GM18907 (cell line): ENCODE results near the gene PHEX.

Experiments used
- ATAC-seq: cut with Tn5 transposase; IDR thresholded peaks from one replicate; pipeline ENCODE4 v1.9.1; 2021; ENCODE audit warnings: mild to moderate bottlenecking, moderate library complexity; ENCODE audit not compliant: unreplicated experiment

PHEX gene

DNA sequence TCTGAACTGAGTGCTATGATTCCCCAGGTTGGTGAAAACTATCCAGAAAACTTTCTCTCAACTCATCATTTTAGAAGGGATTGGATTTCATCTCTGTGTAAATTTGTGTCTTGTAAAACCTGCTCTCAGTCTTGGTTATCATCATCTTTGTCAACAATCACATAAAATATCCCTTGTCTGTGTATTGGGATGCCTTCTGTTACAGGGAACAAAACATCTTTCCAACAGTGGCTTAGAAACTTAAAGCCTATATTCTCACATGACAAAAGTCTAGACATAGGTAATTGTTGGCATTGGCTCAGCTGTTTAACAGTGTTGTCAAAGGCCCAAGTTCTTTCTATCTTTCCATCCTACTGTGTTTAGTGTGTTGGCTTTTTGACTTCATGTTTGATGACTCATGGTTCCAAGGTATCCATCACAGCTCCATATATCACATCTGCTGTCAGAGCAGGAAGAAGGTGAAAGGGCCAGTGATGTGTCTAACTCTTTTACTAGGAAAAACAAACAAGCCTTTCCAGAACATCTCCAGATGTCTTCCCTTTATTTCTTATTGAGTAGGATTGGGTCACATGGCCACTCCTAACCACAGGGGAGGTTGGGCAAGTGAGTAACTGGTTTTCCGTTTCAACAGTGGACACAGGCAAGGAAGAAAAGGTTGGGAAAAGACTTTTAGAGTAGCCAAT is 65.0 kb downstream of the PHEX start:
- no peak for ATAC-seq

DNA sequence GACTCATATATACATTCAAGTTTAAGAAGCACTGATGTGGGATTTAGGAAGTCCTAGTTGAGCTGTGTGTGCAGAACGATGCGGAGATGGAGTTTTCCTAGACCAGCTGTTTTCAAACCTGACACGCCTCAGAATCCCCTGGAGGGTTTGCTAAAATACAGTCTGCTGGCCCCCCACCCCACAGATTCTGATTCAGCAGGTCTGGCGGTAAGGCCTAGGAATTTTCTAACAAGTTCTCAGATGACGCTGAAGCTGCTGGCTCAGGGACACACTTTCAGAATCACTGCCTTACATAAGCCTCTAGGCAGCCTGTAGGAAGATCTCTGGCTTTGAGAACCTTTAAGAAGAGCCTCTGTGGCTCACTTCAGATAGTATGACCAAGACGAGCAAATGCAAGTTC is 73.1 kb downstream of the PHEX start:
- no peak for ATAC-seq

- ATAC-seq: no peak
These were observed 73.8 kb downstream of the PHEX start for GRCh38 chrX:22105971-22106370.

DNA sequence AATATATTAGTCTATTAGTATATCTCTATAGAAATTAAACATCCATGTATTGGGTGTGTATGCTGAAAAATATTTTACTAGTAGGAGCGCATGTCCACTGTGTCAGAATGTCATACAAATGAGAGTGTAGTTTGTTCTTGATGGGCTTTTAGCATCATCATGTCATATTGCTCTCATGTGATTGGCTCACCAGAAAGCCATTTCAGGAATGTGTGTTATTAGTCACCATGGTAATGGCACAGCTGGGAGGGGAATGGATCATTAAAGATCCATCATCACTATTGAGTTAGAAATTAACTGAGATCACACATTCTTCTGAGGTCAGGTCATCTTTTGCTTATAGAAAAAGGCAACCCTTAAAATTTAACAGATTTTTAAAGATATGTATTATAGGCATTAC is 77.3 kb downstream of the PHEX start:
- no peak for ATAC-seq

- no peak for ATAC-seq
These were observed 78.8 kb downstream of the PHEX start for GRCh38 chrX:22110729-22111494.

DNA sequence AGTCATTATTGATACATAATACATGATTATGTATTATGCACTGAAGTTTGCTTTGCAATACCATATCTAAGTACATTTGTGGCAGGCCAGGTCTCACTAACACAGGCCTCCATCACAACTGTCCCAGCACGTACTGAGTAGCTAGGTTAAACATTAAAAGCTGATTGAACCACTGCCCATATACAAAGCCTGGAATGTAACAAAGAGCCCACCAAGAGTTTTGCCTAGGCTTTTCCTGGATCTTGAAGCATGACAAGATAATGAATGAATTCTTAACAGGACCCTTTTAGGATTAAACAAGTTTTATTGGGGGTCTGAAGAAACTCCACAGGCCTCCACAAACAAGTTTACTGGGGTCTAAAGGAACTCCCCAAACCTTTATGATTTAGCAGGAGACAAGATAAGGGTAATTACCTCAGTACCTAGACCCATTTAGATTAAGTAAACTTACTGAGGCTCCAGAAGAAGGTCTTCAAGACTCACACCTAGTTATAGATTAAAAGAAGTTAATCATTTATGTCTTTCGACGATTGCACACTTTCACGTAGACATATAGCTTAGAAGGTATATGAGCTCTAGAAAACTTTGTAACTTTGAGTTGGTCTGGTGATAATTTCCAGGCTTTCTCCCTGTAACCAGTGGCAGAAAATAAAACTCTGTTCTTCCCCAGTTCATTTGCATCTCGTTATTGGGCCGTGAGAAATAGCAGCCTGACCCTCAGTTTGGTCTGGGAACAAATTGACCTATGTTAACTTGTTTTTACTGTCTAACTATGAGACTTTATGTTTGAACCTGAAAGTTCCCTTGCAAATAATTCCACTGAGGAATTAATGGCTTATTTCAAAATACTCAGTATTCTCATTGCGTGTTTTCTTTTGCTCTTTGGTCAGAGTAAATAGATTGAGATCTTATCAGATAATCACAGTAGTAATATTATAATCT is 84.8 kb downstream of the PHEX start:
- no peak for ATAC-seq

- ATAC-seq: no peak
These were observed 85.5 kb downstream of the PHEX start for GRCh38 chrX:22117633-22118032.

GRCh38 chrX:22118161-22118830 is 86.2 kb downstream of the PHEX start:
- ATAC-seq: no peak

GRCh38 chrX:22121161-22121560 is 89.0 kb downstream of the PHEX start:
- ATAC-seq: no peak

GRCh38 chrX:22122510-22122909 is 90.4 kb downstream of the PHEX start:
- no peak for ATAC-seq

DNA sequence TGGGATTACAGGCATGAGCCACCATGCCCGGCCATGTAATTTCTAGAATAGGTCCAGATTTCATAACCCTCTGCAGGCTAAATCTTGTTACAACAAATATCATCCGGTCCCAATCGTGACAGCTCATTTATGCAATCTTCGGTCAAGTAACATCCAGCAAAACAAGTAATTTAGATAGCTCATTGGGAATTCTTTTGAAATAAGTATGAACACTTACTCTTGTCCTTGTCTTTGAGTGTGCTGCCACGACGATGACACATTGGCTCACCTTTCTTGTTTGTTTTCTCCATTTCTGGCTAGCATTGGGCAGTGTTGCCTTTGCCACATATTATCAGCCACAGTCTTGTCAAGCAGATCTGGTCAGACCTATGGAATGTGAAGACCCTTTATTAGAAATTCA is 92.0 kb downstream of the PHEX start:
- no peak for ATAC-seq

GRCh38 chrX:22125481-22125880 is 93.4 kb downstream of the PHEX start:
- no peak for ATAC-seq

GRCh38 chrX:22126327-22126726 is 94.2 kb downstream of the PHEX start:
- no peak for ATAC-seq

- ATAC-seq: no peak
These were observed 96.8 kb downstream of the PHEX start for GRCh38 chrX:22128961-22129360.

- ATAC-seq: no peak
These were observed 102.6 kb downstream of the PHEX start for GRCh38 chrX:22134681-22135080.

GRCh38 chrX:22135171-22135711 is 103.1 kb downstream of the PHEX start:
- no peak for ATAC-seq

GRCh38 chrX:22135994-22136684 is 104.0 kb downstream of the PHEX start:
- ATAC-seq: no peak

DNA sequence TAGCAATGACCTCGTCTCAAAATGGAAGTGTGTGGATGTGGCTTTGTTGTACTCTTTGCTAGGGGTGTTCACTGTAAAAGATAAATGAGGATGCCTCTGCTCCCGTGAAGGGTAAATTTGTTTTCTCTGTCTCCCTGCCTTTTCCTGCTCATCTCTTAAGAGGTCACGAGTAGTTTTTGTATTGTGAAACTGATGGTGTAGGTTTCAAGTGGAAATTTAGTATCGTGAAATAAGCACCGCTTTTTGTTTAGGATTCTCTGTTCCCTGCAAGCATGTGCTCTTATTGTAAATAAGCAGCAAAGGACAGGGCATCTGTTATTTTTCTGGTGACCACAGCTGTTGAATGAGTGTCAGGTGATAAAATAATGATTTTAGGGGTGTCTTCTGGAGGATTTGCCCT is 104.6 kb downstream of the PHEX start:
- ATAC-seq: no peak

DNA sequence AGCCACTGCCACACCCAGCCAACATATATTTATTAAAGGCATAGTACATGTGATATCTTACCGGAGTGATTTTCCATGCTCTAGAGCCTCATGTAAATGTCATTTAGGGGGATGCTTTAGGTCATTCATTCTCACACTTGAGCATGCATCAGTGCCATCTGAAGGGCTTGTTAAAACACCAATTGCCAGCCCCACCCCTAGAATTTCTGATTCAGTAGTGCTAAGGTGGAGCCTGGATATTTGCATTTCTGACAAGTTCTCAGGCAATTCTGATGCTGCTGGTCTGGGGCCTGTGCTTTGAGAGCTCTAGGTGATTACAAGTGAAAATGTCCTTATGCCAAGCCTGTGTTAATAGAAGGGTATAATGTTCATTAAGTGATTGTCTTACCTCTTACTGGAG is 107.7 kb downstream of the PHEX start:
- no peak for ATAC-seq
